ENCODE data around the gene MRPS7. TPM values are rescaled to one million over a fixed set of nuclear protein-coding genes. Genes with fewer than 3 reads are reported as not detected.

MRPS7 gene
- total RNA-seq, 1 donor from 2014 or later = 67.6 TPM

DNA sequence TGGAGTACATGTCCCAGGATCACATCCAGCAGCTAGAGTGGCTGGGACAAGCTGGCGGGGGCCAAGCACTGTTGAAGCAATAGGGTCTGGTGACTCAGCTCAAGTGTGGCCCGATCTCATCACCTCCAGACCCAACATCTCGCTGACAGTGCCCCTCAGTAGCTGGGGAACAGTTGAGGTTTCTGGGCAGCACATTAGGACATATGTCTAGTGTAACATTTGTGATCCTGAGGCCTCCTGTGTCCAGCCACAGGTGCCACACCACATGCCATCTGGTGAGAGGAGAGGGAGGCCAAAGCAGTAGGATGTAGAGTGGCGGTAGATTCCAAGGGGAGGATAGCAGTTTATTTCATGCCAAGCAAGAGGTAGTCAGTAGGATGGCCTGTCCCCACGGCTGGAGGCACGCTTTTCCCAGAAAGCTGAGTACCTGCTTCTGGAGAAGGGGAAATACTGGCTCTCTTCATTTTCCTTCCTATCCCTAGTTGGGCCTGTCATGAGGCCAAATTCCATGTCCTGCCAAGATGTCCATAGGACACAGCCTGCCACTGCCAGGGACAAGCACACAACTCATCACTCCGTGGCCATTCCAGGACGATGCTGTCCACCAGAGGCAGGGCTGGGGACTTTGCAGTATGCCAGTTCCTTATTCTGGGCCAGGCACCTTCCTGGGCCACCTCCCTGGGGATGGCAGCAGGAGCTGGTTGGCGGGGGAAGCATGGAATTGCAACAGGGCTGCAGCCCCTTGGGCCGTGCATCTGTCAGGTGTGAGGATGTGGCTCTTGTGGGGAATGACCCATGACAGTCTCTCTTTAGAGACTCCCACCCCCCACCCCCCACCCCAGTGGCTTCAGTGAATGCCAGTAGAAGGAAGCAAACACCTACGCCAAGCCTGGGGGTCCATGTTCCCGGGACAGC is 24.3 kb upstream of the MRPS7 start:
- Mint-ChIP-seq H3K36me3 (ENCODE audit: low read depth) (peaks cover 91% of the 10 kb centered on the region), H3K4me3 (no peak overlapping the region), H3K9me3 (no peaks in the 10 kb centered on the region), H3K4me1 (peaks cover 22% of the 10 kb centered on the region), H3K27me3 (no peaks in the 10 kb centered on the region), H3K27ac (peak overlapping the region; percentile 65)
- ChIA-PET CTCF (interaction anchor here (0.8 to 2.3 kb wide), 5 partner anchors 9 to 175 kb away, joined by 3 to 10 read pairs (median 3); no protein-coding TSS in a partner anchor), POLR2A (interaction anchor here (0.6 kb wide), 1 partner anchor 26 kb away, joined by 7 read pairs; no protein-coding TSS in a partner anchor)
- TF ChIP-seq, protein P1, sequence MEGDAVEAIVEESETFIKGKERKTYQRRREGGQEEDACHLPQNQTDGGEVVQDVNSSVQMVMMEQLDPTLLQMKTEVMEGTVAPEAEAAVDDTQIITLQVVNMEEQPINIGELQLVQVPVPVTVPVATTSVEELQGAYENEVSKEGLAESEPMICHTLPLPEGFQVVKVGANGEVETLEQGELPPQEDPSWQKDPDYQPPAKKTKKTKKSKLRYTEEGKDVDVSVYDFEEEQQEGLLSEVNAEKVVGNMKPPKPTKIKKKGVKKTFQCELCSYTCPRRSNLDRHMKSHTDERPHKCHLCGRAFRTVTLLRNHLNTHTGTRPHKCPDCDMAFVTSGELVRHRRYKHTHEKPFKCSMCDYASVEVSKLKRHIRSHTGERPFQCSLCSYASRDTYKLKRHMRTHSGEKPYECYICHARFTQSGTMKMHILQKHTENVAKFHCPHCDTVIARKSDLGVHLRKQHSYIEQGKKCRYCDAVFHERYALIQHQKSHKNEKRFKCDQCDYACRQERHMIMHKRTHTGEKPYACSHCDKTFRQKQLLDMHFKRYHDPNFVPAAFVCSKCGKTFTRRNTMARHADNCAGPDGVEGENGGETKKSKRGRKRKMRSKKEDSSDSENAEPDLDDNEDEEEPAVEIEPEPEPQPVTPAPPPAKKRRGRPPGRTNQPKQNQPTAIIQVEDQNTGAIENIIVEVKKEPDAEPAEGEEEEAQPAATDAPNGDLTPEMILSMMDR (IDR thresholded peaks at IDR 0.05) = no peak
- ATAC-seq (ENCODE audit: low read depth) = no peak
- intact Hi-C loops (cut with micrococcal nuclease) = loop anchor here (1.0 to 5.0 kb wide), 3 partner anchors 35 to 175 kb away; partner anchors contain the start of gene MIF4GD
- DNase-seq = no peak

DNA sequence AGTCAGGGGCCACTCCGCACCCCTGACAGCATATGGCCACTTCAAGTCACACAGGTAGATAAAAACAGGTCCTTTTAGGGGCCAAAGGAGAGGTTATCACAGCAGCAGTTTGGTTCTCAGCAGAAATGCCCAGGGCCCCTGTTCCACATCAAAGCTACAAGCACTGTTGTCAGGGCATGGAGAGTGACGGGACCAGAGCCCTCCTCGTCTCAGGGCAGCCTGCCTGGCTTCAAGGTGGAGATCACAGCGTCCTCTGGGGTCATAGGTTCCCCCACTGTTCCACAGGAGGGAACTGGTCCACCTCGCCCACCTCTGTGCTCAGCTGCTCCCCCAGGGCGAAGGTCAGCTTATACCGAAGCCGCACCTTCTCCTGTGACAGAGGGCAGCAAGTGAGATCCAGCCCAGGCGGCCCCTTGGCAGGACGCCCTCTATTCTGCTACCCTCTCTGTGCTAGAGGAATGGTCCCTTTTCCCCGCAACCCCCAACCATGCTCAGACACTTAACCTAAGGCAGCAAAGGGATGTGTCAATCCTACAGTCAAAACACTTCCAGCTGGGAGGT is 23.6 kb upstream of the MRPS7 start:
- Mint-ChIP-seq H3K4me1 (peaks cover 29% of the 10 kb centered on the region), H3K27ac (peak overlapping the region; percentile 65), H3K9me3 (no peaks in the 10 kb centered on the region), H3K4me3 (no peak overlapping the region), H3K27me3 (no peaks in the 10 kb centered on the region), H3K36me3 (ENCODE audit: low read depth) (peaks cover 89% of the 10 kb centered on the region)
- ATAC-seq (ENCODE audit: low read depth) (no peak), DNase-seq (no peak)
- ChIA-PET POLR2A (interaction anchor here (2.8 kb wide), 1 partner anchor 12 kb away, joined by 7 read pairs; no protein-coding TSS in a partner anchor), CTCF (interaction anchor here (0.5 to 3.7 kb wide), 3 partner anchors 124 to 276 kb away, joined by 3 to 16 read pairs (median 10); no protein-coding TSS in a partner anchor)
- intact Hi-C loops (cut with micrococcal nuclease) = loop anchor here (1.0 to 5.0 kb wide), 3 partner anchors 34 to 174 kb away; partner anchors contain the start of gene MIF4GD
- TF ChIP-seq, protein P1 (IDR thresholded peaks at IDR 0.05) = no peak

DNA sequence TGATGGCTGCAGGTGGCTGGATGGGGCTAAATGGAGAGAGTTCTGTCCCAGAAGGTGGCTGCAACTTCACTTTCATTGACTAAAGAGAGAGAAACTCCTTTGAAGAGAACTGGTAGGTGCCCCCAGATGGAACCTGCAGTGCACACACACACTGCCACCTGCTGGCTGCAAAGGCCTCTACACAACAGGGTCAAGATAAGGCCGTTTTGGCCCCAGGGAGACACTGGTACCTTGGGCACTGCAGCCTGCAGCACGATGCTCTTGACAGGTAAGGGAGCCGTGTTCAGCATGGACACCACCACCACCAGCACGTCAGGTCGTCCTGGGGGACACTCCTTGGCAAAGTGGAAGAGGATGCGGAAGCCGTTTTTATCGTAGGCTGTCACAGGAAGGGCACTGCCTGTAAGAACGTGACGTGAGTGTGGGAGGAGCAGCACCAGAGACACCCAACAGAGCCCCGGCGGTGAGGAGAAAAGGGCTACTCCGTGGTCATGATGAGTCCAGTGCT is 22.9 kb upstream of the MRPS7 start:
- TF ChIP-seq, protein P1 (IDR thresholded peaks at IDR 0.05) = no peak
- ATAC-seq (ENCODE audit: low read depth) = peak; percentile 72
- peaks cover 92% of the 10 kb centered on the region for H3K36me3 Mint-ChIP-seq (ENCODE audit: low read depth)
- no peaks in the 10 kb centered on the region for H3K9me3 Mint-ChIP-seq
- ChIA-PET CTCF (interaction anchor here (0.5 to 5.0 kb wide), 6 partner anchors 21 to 277 kb away, joined by 3 to 24 read pairs (median 10); partner anchors contain the start of gene MIF4GD), POLR2A (interaction anchor here (2.8 to 2.9 kb wide), 2 partner anchors 11 to 23 kb away, joined by 7 to 17 read pairs; partner anchors contain the start of genes GGA3 and MRPS7)
- peak overlapping the region; percentile 83 for H3K27ac Mint-ChIP-seq
- intact Hi-C loops (cut with micrococcal nuclease) = loop anchor here (1.0 to 5.0 kb wide), 3 partner anchors 34 to 174 kb away; partner anchors contain the start of gene MIF4GD
- H3K4me3 Mint-ChIP-seq = peak overlapping the region; percentile 57
- peaks cover 35% of the 10 kb centered on the region for H3K4me1 Mint-ChIP-seq
- no peaks in the 10 kb centered on the region for H3K27me3 Mint-ChIP-seq
- DNase-seq = peak; percentile 53

DNA sequence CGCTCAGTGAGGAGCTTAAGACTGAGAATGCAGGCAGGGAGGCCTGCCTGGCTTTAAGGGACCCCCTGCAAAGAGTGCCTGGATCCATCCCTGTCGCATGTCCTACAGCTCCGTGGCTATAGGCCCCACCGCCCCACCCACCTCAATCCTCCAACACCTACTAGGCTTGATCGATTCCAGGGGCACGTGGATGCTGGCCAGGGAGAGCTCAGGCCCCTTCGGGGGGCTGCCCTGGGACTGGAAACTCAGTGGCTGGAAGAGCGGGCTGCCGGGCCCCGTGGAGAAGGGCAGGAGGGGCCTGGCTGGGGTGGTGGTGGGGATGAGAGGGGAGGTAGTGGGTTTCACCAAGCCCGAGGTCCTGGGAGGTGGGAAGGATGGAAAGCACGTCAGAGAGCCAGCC is 22.5 kb upstream of the MRPS7 start:
- ChIA-PET CTCF (interaction anchor here (0.9 to 5.0 kb wide), 6 partner anchors 10 to 277 kb away, joined by 4 to 24 read pairs (median 10); partner anchors contain the start of gene MIF4GD), POLR2A (interaction anchor here (1.8 to 2.9 kb wide), 4 partner anchors 11 to 125 kb away, joined by 4 to 17 read pairs (median 6); partner anchors contain the start of genes GGA3 and MRPS7)
- Mint-ChIP-seq H3K36me3 (ENCODE audit: low read depth) (peaks cover 93% of the 10 kb centered on the region), H3K4me1 (peaks cover 40% of the 10 kb centered on the region), H3K27me3 (no peaks in the 10 kb centered on the region), H3K4me3 (no peak overlapping the region), H3K27ac (no peak overlapping the region), H3K9me3 (no peaks in the 10 kb centered on the region)
- intact Hi-C loops (cut with micrococcal nuclease) = loop anchor here (5.0 kb wide), 1 partner anchor 33 kb away; the partner anchor contains the start of gene MIF4GD
- ATAC-seq (ENCODE audit: low read depth) (no peak), DNase-seq (no peak)
- TF ChIP-seq, protein P1 (IDR thresholded peaks at IDR 0.05) = no peak
